Ascending aorta (tissue), 2 donors: ENCODE measurements around the gene METRN. TPM values are rescaled to one million over a fixed set of nuclear protein-coding genes. Genes with fewer than 3 reads are reported as not detected.

ENCODE experiments used
- DNase-seq, 2 donors: peaks; one replicate each; pipeline ENCODE4 v3.0.0-alpha.2; 2019; ENCODE audit warnings: low spot score in 2 of 2
- H3K27ac ChIP-seq, 2 donors: fragments of 200-600 bp; sonication (generic); one replicate each; pipeline ENCODE4 v1.5.1; 2016 to 2017; ENCODE audit warnings: mild to moderate bottlenecking in 1 of 2
- H3K27me3 ChIP-seq: fragments of 200-600 bp; sonication (generic); one replicate; pipeline ENCODE4 v1.5.1; 2017
- H3K36me3 ChIP-seq, 2 donors: fragments of 200-600 bp; sonication (generic); one replicate each; pipeline ENCODE4 v1.5.1; 2016
- H3K4me1 ChIP-seq, 2 donors: fragments of 200-600 bp; sonication (generic); one replicate each; pipeline ENCODE4 v1.5.1; 2016 to 2017; ENCODE audit warnings: mild to moderate bottlenecking in 1 of 2
- H3K4me3 ChIP-seq, 2 donors: fragments of 200-600 bp; sonication (generic); one replicate each; pipeline ENCODE4 v1.5.1; 2016 to 2017; ENCODE audit warnings: mild to moderate bottlenecking in 1 of 2
- H3K9me3 ChIP-seq, 2 donors: fragments of 200-600 bp; sonication (generic); one replicate each; pipeline ENCODE4 v1.5.1; 2016
- CTCF ChIP-seq, 3 experiments: fragments of 200-600 bp in 2 of 3; fragments of 450-650 bp in 1 of 3; sonication (generic) in 2 of 3; IDR thresholded peaks; one replicate each; pipeline ENCODE4 v1.5.1; 2016 to 2019; ENCODE audit warnings: antibody characterized with exemption in 3 of 3, mild to moderate bottlenecking in 1 of 3, moderate library complexity in 1 of 3
- intact Hi-C: fragments of 100-400 bp; cut with DNase I; formaldehyde crosslinking; loops from one replicate; pipeline ENCODE4 v1.15.1; 2023
- total RNA-seq: library from RNA; depleted of rRNA; stranded (reverse); fragments of >200 nt; gene quantifications from one replicate; pipeline ENCODE4 v1.1.0, GENCODE V29; 2016

METRN gene
- total RNA-seq, 1 donor from 2014 or later = 118 TPM

- H3K27me3 ChIP-seq = peaks cover 33% of the 10 kb centered on the region
- no peaks in the 10 kb centered on the region for H3K9me3 ChIP-seq
- DNase-seq = no peak
- H3K4me3 ChIP-seq = no peak overlapping the region
- intact Hi-C loops = no loop called here
- TF ChIP-seq CTCF (IDR thresholded peaks at IDR 0.05) = no peak
- H3K4me1 ChIP-seq = peaks cover 0 to 5% of the 10 kb centered on the region in 2 donors
- H3K36me3 ChIP-seq = no peaks in the 10 kb centered on the region
- H3K27ac ChIP-seq = no peak overlapping the region
Measured at GRCh38 chr16:704552-705380, 10.2 kb upstream of the METRN start.

GRCh38 chr16:705431-706188 is 9.3 kb upstream of the METRN start, which contains the start of gene FBXL16:
TSS of gene FBXL16 (minus strand) at chr16:705801. CDS start at chr16:697405, 8,396 bp downstream.
- no peaks in the 10 kb centered on the region for H3K9me3 ChIP-seq
- DNase-seq = no peak
- H3K4me3 ChIP-seq = no peak within 1 kb of the TSS
- no peaks in the 10 kb centered on the region for H3K36me3 ChIP-seq
- no peak within 1 kb of the TSS for H3K27ac ChIP-seq
- TF ChIP-seq CTCF (IDR thresholded peaks at IDR 0.05) = no peak
- H3K27me3 ChIP-seq = peaks cover 28% of the 10 kb centered on the region
- intact Hi-C loops = no loop called here
- H3K4me1 ChIP-seq = peaks cover 0 to 10% of the 10 kb centered on the region in 2 donors

GRCh38 chr16:706189-707061 is 8.5 kb upstream of the METRN start:
- no peaks in the 10 kb centered on the region for H3K9me3 ChIP-seq
- H3K27me3 ChIP-seq = peaks cover 28% of the 10 kb centered on the region
- no peak for DNase-seq
- H3K36me3 ChIP-seq = no peaks in the 10 kb centered on the region
- no peak overlapping the region for H3K27ac ChIP-seq
- no peak overlapping the region for H3K4me3 ChIP-seq
- no peak for TF ChIP-seq CTCF (IDR thresholded peaks at IDR 0.05)
- peaks cover 0 to 10% of the 10 kb centered on the region in 2 donors for H3K4me1 ChIP-seq
- intact Hi-C loops = no loop called here

- intact Hi-C loops = no loop called here
- Histone ChIP-seq H3K27ac (no peak overlapping the region), H3K36me3 (no peaks in the 10 kb centered on the region), H3K4me3 (no peak overlapping the region), H3K9me3 (no peaks in the 10 kb centered on the region), H3K4me1 (peaks cover 0 to 10% of the 10 kb centered on the region in 2 donors), H3K27me3 (peaks cover 26% of the 10 kb centered on the region)
- no peak for DNase-seq
- TF ChIP-seq CTCF (IDR thresholded peaks at IDR 0.05) = no peak
Measured at GRCh38 chr16:707062-707538, 7.8 kb upstream of the METRN start.

GRCh38 chr16:708019-708418 is 6.9 kb upstream of the METRN start:
- H3K9me3 ChIP-seq = no peaks in the 10 kb centered on the region
- intact Hi-C loops = no loop called here
- TF ChIP-seq CTCF (IDR thresholded peaks at IDR 0.05) = no peak

More at GRCh38 chr16:708019-708418, 6.9 kb upstream of the METRN start:
- H3K27me3 ChIP-seq = peaks cover 26% of the 10 kb centered on the region
- H3K4me3 ChIP-seq = no peak overlapping the region
- peaks cover 0 to 10% of the 10 kb centered on the region in 2 donors for H3K4me1 ChIP-seq
- no peak overlapping the region for H3K27ac ChIP-seq
- no peaks in the 10 kb centered on the region for H3K36me3 ChIP-seq
- DNase-seq = no peak
